ENCODE data around the gene UBXN10.

DNA sequence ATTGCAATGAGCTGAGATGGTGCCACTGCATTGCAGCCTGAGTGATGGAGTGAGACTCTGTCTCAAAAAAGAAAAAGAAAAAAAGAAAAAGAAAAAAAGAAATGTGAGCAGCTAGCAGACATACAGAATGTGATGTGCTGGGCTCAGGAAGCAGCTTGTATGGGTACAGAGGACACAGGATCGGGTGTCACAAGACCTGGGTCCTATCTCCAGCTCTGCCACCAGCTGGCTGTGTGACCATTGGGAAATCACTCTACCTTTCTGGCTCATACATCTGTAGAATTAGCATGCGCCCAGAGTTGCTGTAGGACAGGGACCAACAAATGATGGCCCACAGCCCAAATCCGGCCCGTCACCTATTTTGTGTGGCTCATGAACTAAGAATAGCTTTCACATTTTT, 3.8 kb downstream of the UBXN10 start:
- TF ChIP-seq, protein P1, sequence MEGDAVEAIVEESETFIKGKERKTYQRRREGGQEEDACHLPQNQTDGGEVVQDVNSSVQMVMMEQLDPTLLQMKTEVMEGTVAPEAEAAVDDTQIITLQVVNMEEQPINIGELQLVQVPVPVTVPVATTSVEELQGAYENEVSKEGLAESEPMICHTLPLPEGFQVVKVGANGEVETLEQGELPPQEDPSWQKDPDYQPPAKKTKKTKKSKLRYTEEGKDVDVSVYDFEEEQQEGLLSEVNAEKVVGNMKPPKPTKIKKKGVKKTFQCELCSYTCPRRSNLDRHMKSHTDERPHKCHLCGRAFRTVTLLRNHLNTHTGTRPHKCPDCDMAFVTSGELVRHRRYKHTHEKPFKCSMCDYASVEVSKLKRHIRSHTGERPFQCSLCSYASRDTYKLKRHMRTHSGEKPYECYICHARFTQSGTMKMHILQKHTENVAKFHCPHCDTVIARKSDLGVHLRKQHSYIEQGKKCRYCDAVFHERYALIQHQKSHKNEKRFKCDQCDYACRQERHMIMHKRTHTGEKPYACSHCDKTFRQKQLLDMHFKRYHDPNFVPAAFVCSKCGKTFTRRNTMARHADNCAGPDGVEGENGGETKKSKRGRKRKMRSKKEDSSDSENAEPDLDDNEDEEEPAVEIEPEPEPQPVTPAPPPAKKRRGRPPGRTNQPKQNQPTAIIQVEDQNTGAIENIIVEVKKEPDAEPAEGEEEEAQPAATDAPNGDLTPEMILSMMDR (IDR thresholded peaks at IDR 0.05; ENCODE audit: poor library complexity) = no peak
- TF ChIP-seq EZH2 (IDR thresholded peaks at IDR 0.05; ENCODE audit: borderline replicate concordance) = no peak
- TF ChIP-seq EZH2phosphoT487 (IDR thresholded peaks at IDR 0.05; ENCODE audit: low read depth, severe bottlenecking, unreplicated experiment) = no peak
